Mucosa of rectum (tissue), 2 donors: Measurements from ENCODE around the gene UBQLN1.

Experiments
- H3K27ac ChIP-seq, 2 donors: one replicate each; pipeline ENCODE4 v1.7.0; 2013; ENCODE audit warnings: inconsistent platforms in 2 of 2, low read depth in 2 of 2, low read length in 2 of 2
- H3K27me3 ChIP-seq, 2 donors: one replicate each; pipeline ENCODE4 v1.7.0; 2013; ENCODE audit warnings: low read length in 2 of 2; ENCODE audit not compliant: control insufficient read depth in 2 of 2, insufficient read depth in 2 of 2
- H3K36me3 ChIP-seq, 2 donors: one replicate each; pipeline ENCODE4 v1.7.0; 2013; ENCODE audit warnings: low read length in 2 of 2; ENCODE audit not compliant: control insufficient read depth in 2 of 2, insufficient read depth in 2 of 2
- H3K4me1 ChIP-seq, 2 donors: one replicate each; pipeline ENCODE4 v1.7.0; 2013; ENCODE audit warnings: low read length in 2 of 2, mild to moderate bottlenecking in 1 of 2; ENCODE audit not compliant: control insufficient read depth in 2 of 2, insufficient read depth in 2 of 2
- H3K4me3 ChIP-seq, 2 donors: one replicate each; pipeline ENCODE4 v1.7.0; 2013; ENCODE audit warnings: low read length in 2 of 2
- H3K9ac ChIP-seq, 2 donors: one replicate each; pipeline ENCODE4 v1.7.0; 2013; ENCODE audit warnings: low read length in 2 of 2, low read depth in 1 of 2, mild to moderate bottlenecking in 1 of 2
- H3K9me3 ChIP-seq, 2 donors: one replicate each; pipeline ENCODE4 v1.7.0; 2013; ENCODE audit warnings: low read length in 2 of 2; ENCODE audit not compliant: control insufficient read depth in 2 of 2
- donor health status: healthy.
- donor health status: Normal muscosa, but diverticular disease.

Gene UBQLN1

GRCh38 chr9:83642793-83643192, 65.0 kb downstream of the UBQLN1 start:
- H3K27ac ChIP-seq, result no peak overlapping the region
- no peaks in the 10 kb centered on the region for H3K9me3 ChIP-seq
- H3K4me1 ChIP-seq, result no peaks in the 10 kb centered on the region
- no peak overlapping the region for H3K9ac ChIP-seq
- no peaks in the 10 kb centered on the region for H3K36me3 ChIP-seq
- H3K27me3 ChIP-seq, result no peaks in the 10 kb centered on the region
- H3K4me3 ChIP-seq, result no peak overlapping the region

GRCh38 chr9:83639266-83639665, 68.5 kb downstream of the UBQLN1 start:
- H3K27ac ChIP-seq, result no peak overlapping the region
- H3K36me3 ChIP-seq, result no peaks in the 10 kb centered on the region
- no peak overlapping the region for H3K4me3 ChIP-seq
- H3K4me1 ChIP-seq, result no peaks in the 10 kb centered on the region
- no peaks in the 10 kb centered on the region for H3K9me3 ChIP-seq
- H3K27me3 ChIP-seq, result no peaks in the 10 kb centered on the region
- no peak overlapping the region for H3K9ac ChIP-seq

- no peaks in the 10 kb centered on the region for H3K36me3 ChIP-seq
- no peaks in the 10 kb centered on the region for H3K27me3 ChIP-seq
- H3K9me3 ChIP-seq, result no peaks in the 10 kb centered on the region
- no peak overlapping the region for H3K27ac ChIP-seq
- no peak overlapping the region for H3K4me3 ChIP-seq
- H3K9ac ChIP-seq, result no peak overlapping the region
- no peaks in the 10 kb centered on the region for H3K4me1 ChIP-seq
These were observed 70.4 kb downstream of the UBQLN1 start for GRCh38 chr9:83637389-83637788.

- no peaks in the 10 kb centered on the region for H3K36me3 ChIP-seq
- H3K4me3 ChIP-seq, result no peak overlapping the region
- no peak overlapping the region for H3K9ac ChIP-seq
- H3K27ac ChIP-seq, result no peak overlapping the region
- H3K9me3 ChIP-seq, result no peaks in the 10 kb centered on the region
- H3K4me1 ChIP-seq, result no peaks in the 10 kb centered on the region
- H3K27me3 ChIP-seq, result no peaks in the 10 kb centered on the region
These were observed 70.9 kb downstream of the UBQLN1 start for GRCh38 chr9:83636813-83637212.

GRCh38 chr9:83633676-83634075, 74.1 kb downstream of the UBQLN1 start:
- H3K4me3 ChIP-seq, result no peak overlapping the region
- H3K9ac ChIP-seq, result no peak overlapping the region
- H3K36me3 ChIP-seq, result no peaks in the 10 kb centered on the region
- peaks cover 0 to 3% of the 10 kb centered on the region in 2 donors for H3K4me1 ChIP-seq
- H3K27me3 ChIP-seq, result no peaks in the 10 kb centered on the region
- H3K9me3 ChIP-seq, result no peaks in the 10 kb centered on the region
- no peak overlapping the region for H3K27ac ChIP-seq

- no peak overlapping the region for H3K4me3 ChIP-seq
- no peak overlapping the region for H3K27ac ChIP-seq
- H3K36me3 ChIP-seq, result no peaks in the 10 kb centered on the region
- H3K9me3 ChIP-seq, result no peaks in the 10 kb centered on the region
- no peaks in the 10 kb centered on the region for H3K27me3 ChIP-seq
- peaks cover 0 to 3% of the 10 kb centered on the region in 2 donors for H3K4me1 ChIP-seq
- no peak overlapping the region for H3K9ac ChIP-seq
These were observed 74.5 kb downstream of the UBQLN1 start for GRCh38 chr9:83633255-83633654.

GRCh38 chr9:83630938-83631457, 76.8 kb downstream of the UBQLN1 start:
- no peaks in the 10 kb centered on the region for H3K9me3 ChIP-seq
- no peaks in the 10 kb centered on the region for H3K27me3 ChIP-seq
- peaks cover 0 to 3% of the 10 kb centered on the region in 2 donors for H3K4me1 ChIP-seq
- H3K36me3 ChIP-seq, result peaks cover 0 to 3% of the 10 kb centered on the region in 2 donors
- no peak overlapping the region for H3K9ac ChIP-seq
- H3K27ac ChIP-seq, result no peak overlapping the region
- H3K4me3 ChIP-seq, result no peak overlapping the region

GRCh38 chr9:83629433-83630104, 78.2 kb downstream of the UBQLN1 start:
- H3K27me3 ChIP-seq, result no peaks in the 10 kb centered on the region
- H3K27ac ChIP-seq, result no peak overlapping the region

GRCh38 chr9:83628540-83628939, 79.2 kb downstream of the UBQLN1 start:
- H3K27me3 ChIP-seq, result no peaks in the 10 kb centered on the region

More at GRCh38 chr9:83629433-83630104, 78.2 kb downstream of the UBQLN1 start:
- H3K9ac ChIP-seq, result no peak overlapping the region
- H3K4me3 ChIP-seq, result no peak overlapping the region
- H3K36me3 ChIP-seq, result peaks cover 0 to 3% of the 10 kb centered on the region in 2 donors
- peaks cover 0 to 3% of the 10 kb centered on the region in 2 donors for H3K4me1 ChIP-seq
- no peaks in the 10 kb centered on the region for H3K9me3 ChIP-seq

GRCh38 chr9:83625178-83625577, 82.6 kb downstream of the UBQLN1 start:
- H3K27ac ChIP-seq, result no peak overlapping the region
- no peaks in the 10 kb centered on the region for H3K27me3 ChIP-seq
- H3K36me3 ChIP-seq, result peaks cover 0 to 3% of the 10 kb centered on the region in 2 donors
- peaks cover 3 to 20% of the 10 kb centered on the region in 2 donors for H3K4me1 ChIP-seq
- no peak overlapping the region for H3K4me3 ChIP-seq
- no peaks in the 10 kb centered on the region for H3K9me3 ChIP-seq
- H3K9ac ChIP-seq, result no peak overlapping the region

More at GRCh38 chr9:83628540-83628939, 79.2 kb downstream of the UBQLN1 start:
- Histone ChIP-seq H3K4me3 (no peak overlapping the region), H3K9me3 (no peaks in the 10 kb centered on the region), H3K36me3 (peaks cover 0 to 3% of the 10 kb centered on the region in 2 donors), H3K9ac (no peak overlapping the region), H3K4me1 (peaks cover 0 to 12% of the 10 kb centered on the region in 2 donors), H3K27ac (no peak overlapping the region)
